Measurements from ENCODE around the gene TUBB3. TPM values are rescaled to one million over a fixed set of nuclear protein-coding genes. Genes with fewer than 3 reads are reported as not detected.
"Not testable (repeated sequence)": the region's sequence is repeated elsewhere in the genome, so short reads cannot be mapped to it uniquely, and the experiment has no call there.

TUBB3 gene
- total RNA-seq, 1 donor from 2014 or later = 3,960 TPM

DNA sequence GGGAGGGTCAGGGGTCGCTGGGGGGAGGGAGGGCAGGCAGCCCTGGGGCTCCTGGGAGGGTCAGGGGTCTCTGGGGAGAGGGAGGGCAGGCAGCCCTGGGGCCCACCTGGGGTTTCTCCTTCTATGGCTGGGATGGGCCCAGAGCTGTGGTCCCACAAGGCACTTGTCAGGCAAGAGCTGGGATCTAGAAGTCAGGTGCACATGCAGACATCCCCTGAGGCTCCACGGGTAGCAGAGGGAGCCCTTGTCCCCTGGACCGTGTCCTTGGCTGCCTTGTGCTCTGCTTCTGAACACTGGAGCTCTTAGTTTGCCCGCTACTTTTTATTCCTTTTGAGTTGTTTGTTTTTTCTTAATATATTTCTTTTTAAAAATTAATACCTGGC is 1.8 kb downstream of the TUBB3 start:
- TF ChIP-seq, protein P1, sequence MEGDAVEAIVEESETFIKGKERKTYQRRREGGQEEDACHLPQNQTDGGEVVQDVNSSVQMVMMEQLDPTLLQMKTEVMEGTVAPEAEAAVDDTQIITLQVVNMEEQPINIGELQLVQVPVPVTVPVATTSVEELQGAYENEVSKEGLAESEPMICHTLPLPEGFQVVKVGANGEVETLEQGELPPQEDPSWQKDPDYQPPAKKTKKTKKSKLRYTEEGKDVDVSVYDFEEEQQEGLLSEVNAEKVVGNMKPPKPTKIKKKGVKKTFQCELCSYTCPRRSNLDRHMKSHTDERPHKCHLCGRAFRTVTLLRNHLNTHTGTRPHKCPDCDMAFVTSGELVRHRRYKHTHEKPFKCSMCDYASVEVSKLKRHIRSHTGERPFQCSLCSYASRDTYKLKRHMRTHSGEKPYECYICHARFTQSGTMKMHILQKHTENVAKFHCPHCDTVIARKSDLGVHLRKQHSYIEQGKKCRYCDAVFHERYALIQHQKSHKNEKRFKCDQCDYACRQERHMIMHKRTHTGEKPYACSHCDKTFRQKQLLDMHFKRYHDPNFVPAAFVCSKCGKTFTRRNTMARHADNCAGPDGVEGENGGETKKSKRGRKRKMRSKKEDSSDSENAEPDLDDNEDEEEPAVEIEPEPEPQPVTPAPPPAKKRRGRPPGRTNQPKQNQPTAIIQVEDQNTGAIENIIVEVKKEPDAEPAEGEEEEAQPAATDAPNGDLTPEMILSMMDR (IDR thresholded peaks at IDR 0.05; ENCODE audit: partially characterized antibody, unreplicated experiment) = no peak
- no peak for DNase-seq
- H3K4me1 Mint-ChIP-seq (ENCODE audit: low read depth, unreplicated experiment) = peaks cover 10% of the 10 kb centered on the region
- H3K27ac Mint-ChIP-seq (ENCODE audit: unreplicated experiment) = peak overlapping the region; percentile 95
- peaks cover 38% of the 10 kb centered on the region for H3K9me3 Mint-ChIP-seq (ENCODE audit: unreplicated experiment)
- H3K27me3 Mint-ChIP-seq (ENCODE audit: unreplicated experiment) = peaks cover 34% of the 10 kb centered on the region
- peak overlapping the region; percentile 94 for H3K4me3 Mint-ChIP-seq (ENCODE audit: unreplicated experiment)
- H3K36me3 Mint-ChIP-seq (ENCODE audit: unreplicated experiment) = no peaks in the 10 kb centered on the region

DNA sequence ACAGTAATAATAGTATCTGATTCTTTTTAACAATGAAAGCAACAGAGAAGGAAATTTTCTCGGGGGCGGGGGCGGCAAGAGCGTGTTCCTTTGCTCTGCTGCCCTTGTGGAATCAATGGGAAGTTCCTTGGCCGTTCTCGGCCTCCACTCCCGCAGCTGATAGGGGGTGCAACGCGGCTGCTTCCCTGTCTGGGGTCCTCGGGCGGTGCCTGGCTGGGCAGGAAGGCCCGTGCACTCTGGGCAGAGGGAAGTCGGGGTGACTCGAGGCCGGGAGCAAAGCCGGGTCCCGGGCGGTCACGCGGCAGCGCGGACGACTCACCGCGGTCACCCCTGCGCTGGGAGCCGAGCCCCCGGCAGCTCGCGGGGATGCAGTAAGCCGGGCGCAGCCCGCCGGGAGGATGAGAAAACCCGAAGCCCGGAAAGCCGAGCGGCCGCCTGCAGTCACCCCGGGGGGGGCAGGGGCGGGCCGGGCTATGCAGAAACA is 2.5 kb downstream of the TUBB3 start:
- TF ChIP-seq, protein P1 (IDR thresholded peaks at IDR 0.05; ENCODE audit: partially characterized antibody, unreplicated experiment) = peak; percentile 8
- peaks cover 33% of the 10 kb centered on the region for H3K27me3 Mint-ChIP-seq (ENCODE audit: unreplicated experiment)
- DNase-seq = no peak

DNA sequence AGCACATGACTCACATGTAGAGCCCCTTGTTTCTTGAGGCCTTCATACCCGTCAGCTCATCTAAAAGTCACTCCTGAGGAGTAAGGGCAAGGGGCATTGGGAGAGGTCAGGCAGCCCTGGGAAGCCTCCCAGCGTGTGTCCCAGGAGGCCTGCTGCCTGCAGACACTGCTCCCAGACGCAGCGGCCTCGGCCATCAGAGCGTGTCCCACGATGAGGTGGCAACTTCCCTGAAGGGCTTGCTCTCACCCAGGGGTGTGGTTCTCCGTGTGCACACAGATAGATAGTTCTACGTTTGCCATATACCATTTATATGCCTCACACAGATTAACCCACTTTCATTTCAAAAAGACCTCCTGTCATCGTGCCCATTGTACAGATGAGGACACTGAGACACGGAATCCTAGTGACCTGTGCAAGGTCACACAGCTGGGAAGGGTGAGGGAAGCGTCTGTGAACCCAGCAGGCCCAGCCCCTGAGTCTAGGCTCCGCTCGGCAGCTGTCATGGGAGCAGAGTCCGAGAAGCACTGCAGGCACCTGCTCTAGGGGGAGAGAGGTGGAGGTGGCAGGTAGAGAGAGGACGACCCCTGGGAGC is 8.3 kb downstream of the TUBB3 start:
- H3K9me3 Mint-ChIP-seq (ENCODE audit: unreplicated experiment) = peaks cover 48% of the 10 kb centered on the region
- no peak for DNase-seq

More for the DNA sequence above, 2.5 kb downstream of the TUBB3 start:
- peaks cover 36% of the 10 kb centered on the region for H3K9me3 Mint-ChIP-seq (ENCODE audit: unreplicated experiment)
- H3K27ac Mint-ChIP-seq (ENCODE audit: unreplicated experiment) = peak overlapping the region; percentile 95
- peak overlapping the region; percentile 94 for H3K4me3 Mint-ChIP-seq (ENCODE audit: unreplicated experiment)
- no peaks in the 10 kb centered on the region for H3K36me3 Mint-ChIP-seq (ENCODE audit: unreplicated experiment)
- peaks cover 10% of the 10 kb centered on the region for H3K4me1 Mint-ChIP-seq (ENCODE audit: low read depth, unreplicated experiment)

DNA sequence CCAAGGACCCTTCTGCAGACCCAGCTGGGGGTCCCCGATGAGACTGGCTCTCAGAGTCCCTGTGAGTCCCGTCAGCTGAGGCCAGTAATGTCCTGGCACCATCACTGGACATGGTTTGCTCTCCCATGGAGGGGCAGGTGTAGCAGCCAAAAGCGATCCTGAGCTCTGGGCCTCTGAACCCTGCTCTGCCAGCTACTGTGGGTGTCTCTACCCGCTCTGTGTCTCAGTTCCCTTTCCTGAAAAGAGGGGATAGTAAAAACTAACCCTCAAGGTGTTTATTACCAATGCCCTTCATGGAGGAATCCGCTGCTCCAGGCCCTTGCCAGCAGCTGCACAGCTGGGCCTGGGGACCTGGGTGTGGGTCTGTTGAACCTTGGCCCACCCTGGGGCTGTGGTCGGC is 8.8 kb downstream of the TUBB3 start:
- no peak overlapping the region for H3K4me3 Mint-ChIP-seq (ENCODE audit: unreplicated experiment)
- H3K27ac Mint-ChIP-seq (ENCODE audit: unreplicated experiment) = peak overlapping the region; percentile 12
- peaks cover 43% of the 10 kb centered on the region for H3K27me3 Mint-ChIP-seq (ENCODE audit: unreplicated experiment)
- peaks cover 19% of the 10 kb centered on the region for H3K4me1 Mint-ChIP-seq (ENCODE audit: low read depth, unreplicated experiment)
- H3K9me3 Mint-ChIP-seq (ENCODE audit: unreplicated experiment) = peaks cover 45% of the 10 kb centered on the region
- TF ChIP-seq, protein P1 (IDR thresholded peaks at IDR 0.05; ENCODE audit: partially characterized antibody, unreplicated experiment) = no peak
- no peak for DNase-seq
- H3K36me3 Mint-ChIP-seq (ENCODE audit: unreplicated experiment) = peaks cover 15% of the 10 kb centered on the region

More for the DNA sequence above, 8.3 kb downstream of the TUBB3 start:
- peaks cover 19% of the 10 kb centered on the region for H3K4me1 Mint-ChIP-seq (ENCODE audit: low read depth, unreplicated experiment)
- peak overlapping the region; percentile 64 for H3K27ac Mint-ChIP-seq (ENCODE audit: unreplicated experiment)
- TF ChIP-seq, protein P1 (IDR thresholded peaks at IDR 0.05; ENCODE audit: partially characterized antibody, unreplicated experiment) = no peak
- H3K36me3 Mint-ChIP-seq (ENCODE audit: unreplicated experiment) = peaks cover 15% of the 10 kb centered on the region
- H3K27me3 Mint-ChIP-seq (ENCODE audit: unreplicated experiment) = peaks cover 44% of the 10 kb centered on the region
- H3K4me3 Mint-ChIP-seq (ENCODE audit: unreplicated experiment) = peak overlapping the region; percentile 59

DNA sequence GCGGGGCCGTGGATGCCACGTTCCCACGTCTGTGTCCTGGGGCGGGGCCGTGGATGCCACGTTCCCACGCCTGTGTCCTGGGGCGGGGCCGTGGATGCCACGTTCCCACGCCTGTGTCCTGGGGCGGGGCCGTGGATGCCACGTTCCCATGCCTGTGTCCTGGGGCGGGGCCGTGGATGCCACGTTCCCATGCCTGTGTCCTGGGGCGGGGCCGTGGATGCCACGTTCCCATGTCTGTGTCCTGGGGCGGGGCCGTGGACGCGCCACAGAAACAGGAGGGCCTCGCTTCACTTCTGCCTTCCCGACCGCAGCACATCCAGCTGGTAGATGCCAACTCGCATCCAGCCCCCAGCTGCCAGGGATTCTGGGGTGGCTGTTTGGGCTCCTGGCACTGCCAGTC is 10.9 kb downstream of the TUBB3 start:
- H3K4me3 Mint-ChIP-seq (ENCODE audit: unreplicated experiment); H3K27ac Mint-ChIP-seq (ENCODE audit: unreplicated experiment); DNase-seq: not testable (repeated sequence)
- peaks cover 14% of the 10 kb centered on the region for H3K4me1 Mint-ChIP-seq (ENCODE audit: low read depth, unreplicated experiment)
- H3K9me3 Mint-ChIP-seq (ENCODE audit: unreplicated experiment) = peaks cover 45% of the 10 kb centered on the region
- peaks cover 19% of the 10 kb centered on the region for H3K36me3 Mint-ChIP-seq (ENCODE audit: unreplicated experiment)
- H3K27me3 Mint-ChIP-seq (ENCODE audit: unreplicated experiment) = peaks cover 44% of the 10 kb centered on the region

All from glutamatergic neuron (in vitro differentiated cells).